ENCODE data around the gene SH3BP5.

DNA sequence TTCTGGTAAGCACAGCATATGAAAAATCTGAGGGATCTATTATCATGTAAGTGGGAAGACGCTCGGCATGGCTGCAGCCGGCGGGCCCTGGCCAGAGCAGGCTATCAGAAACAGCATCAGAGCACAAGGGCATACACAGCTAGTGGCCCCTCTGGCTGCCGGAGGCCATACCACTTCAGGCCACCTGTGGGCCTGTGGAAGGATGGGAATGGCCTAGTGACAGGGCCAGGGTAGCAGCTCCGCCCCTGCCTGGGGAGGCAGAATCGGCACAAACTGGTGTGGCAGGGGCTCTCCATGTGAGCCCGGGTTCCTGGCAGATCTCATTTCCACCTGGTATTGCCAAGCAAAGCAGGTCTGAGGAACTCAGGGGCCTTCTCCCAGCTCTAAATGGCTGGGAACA, 46.4 kb downstream of the SH3BP5 start:
- TF ChIP-seq POLR2A (IDR thresholded peaks at IDR 0.05; ENCODE audit: low read depth, low read length) (no peak), TAF1 (IDR thresholded peaks at IDR 0.05; ENCODE audit: low read depth, low read length) (no peak), POLR2AphosphoS5 (IDR thresholded peaks at IDR 0.05; ENCODE audit: low read depth, low read length) (no peak), POU2F2 (IDR thresholded peaks at IDR 0.05; ENCODE audit: low read depth, low read length) (no peak)
